ENCODE measurements around the gene TIMP3. TPM values are rescaled to one million over a fixed set of nuclear protein-coding genes. Genes with fewer than 3 reads are reported as not detected.

TIMP3 gene
- polyA plus RNA-seq, 1 donor (not counting 4 experiments of a cell fraction or from before 2014, with no cell fraction given), result 34.3 TPM

- H4K20me1 ChIP-seq (ENCODE audit: control insufficient read depth, extremely low read depth, insufficient read depth, low read length), result no peaks in the 10 kb centered on the region
- no peaks in the 10 kb centered on the region for H3K9me1 ChIP-seq (ENCODE audit: control insufficient read depth, extremely low read depth, insufficient read depth, low read length)
- peaks cover 0 to 13% of the 10 kb centered on the region in 2 experiments for H3K36me3 ChIP-seq (ENCODE audit: control insufficient read depth in 2 of 2, extremely low read depth in 1 of 2, insufficient read depth in 2 of 2, low read length in 2 of 2)
- FAIRE-seq (no peak), DNase-seq (ENCODE audit: low read depth, low spot score) (no peak)
- no peak for TF ChIP-seq EZH2 (IDR thresholded peaks at IDR 0.05; ENCODE audit: low read length)
- TF ChIP-seq, protein P1, sequence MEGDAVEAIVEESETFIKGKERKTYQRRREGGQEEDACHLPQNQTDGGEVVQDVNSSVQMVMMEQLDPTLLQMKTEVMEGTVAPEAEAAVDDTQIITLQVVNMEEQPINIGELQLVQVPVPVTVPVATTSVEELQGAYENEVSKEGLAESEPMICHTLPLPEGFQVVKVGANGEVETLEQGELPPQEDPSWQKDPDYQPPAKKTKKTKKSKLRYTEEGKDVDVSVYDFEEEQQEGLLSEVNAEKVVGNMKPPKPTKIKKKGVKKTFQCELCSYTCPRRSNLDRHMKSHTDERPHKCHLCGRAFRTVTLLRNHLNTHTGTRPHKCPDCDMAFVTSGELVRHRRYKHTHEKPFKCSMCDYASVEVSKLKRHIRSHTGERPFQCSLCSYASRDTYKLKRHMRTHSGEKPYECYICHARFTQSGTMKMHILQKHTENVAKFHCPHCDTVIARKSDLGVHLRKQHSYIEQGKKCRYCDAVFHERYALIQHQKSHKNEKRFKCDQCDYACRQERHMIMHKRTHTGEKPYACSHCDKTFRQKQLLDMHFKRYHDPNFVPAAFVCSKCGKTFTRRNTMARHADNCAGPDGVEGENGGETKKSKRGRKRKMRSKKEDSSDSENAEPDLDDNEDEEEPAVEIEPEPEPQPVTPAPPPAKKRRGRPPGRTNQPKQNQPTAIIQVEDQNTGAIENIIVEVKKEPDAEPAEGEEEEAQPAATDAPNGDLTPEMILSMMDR (optimal IDR thresholded peaks at IDR 0.05 in 1 of 3, IDR thresholded peaks at IDR 0.05 in 1 of 3, conservative IDR thresholded peaks at IDR 0.05 in 1 of 3; ENCODE audit: extremely low read depth in 1 of 3, insufficient read depth in 2 of 3, low read length in 3 of 3), result no peak
- H3K4me2 ChIP-seq (ENCODE audit: control insufficient read depth, extremely low read depth, insufficient read depth, low read depth, low read length), result no peak overlapping the region
- no peak overlapping the region for H3K4me3 ChIP-seq (ENCODE audit: control insufficient read depth in 2 of 3, extremely low read depth in 1 of 3, insufficient read depth in 2 of 3, low read depth in 1 of 3, low read length in 3 of 3)
- dilution Hi-C loops (cut with MboI; ENCODE audit: extremely low pct_ligation_motif_present, low sequenced_read_pairs), result no loop called here
- H3K9ac ChIP-seq (ENCODE audit: control insufficient read depth, extremely low read depth, insufficient read depth, low read length), result no peak overlapping the region
- H3K79me2 ChIP-seq (ENCODE audit: control insufficient read depth, insufficient read depth, low read length), result no peaks in the 10 kb centered on the region
- no peaks in the 10 kb centered on the region for H3K9me3 ChIP-seq (ENCODE audit: control insufficient read depth, low read depth, low read length)
- H3K27ac ChIP-seq (ENCODE audit: control insufficient read depth, insufficient read depth, low read length), result no peak overlapping the region
- H2AFZ ChIP-seq (ENCODE audit: control insufficient read depth, low read length), result no peak overlapping the region
- H3K27me3 ChIP-seq (ENCODE audit: control insufficient read depth, extremely low read depth, insufficient read depth, low read length), result no peaks in the 10 kb centered on the region
- peaks cover 7% of the 10 kb centered on the region for H3K4me1 ChIP-seq (ENCODE audit: control insufficient read depth, extremely low read depth, insufficient read depth, low read length)
These were observed 49.3 kb downstream of the TIMP3 start for GRCh38 chr22:32850591-32851517.

- no peaks in the 10 kb centered on the region for H3K79me2 ChIP-seq (ENCODE audit: control insufficient read depth, insufficient read depth, low read length)
- H3K4me1 ChIP-seq (ENCODE audit: control insufficient read depth, extremely low read depth, insufficient read depth, low read length), result no peaks in the 10 kb centered on the region
- no peak overlapping the region for H3K4me2 ChIP-seq (ENCODE audit: control insufficient read depth, extremely low read depth, insufficient read depth, low read depth, low read length)
- no peaks in the 10 kb centered on the region for H4K20me1 ChIP-seq (ENCODE audit: control insufficient read depth, extremely low read depth, insufficient read depth, low read length)
- DNase-seq (ENCODE audit: low read depth, low spot score) (no peak), FAIRE-seq (no peak)
- H3K36me3 ChIP-seq (ENCODE audit: control insufficient read depth in 2 of 2, extremely low read depth in 1 of 2, insufficient read depth in 2 of 2, low read length in 2 of 2), result peaks cover 0 to 13% of the 10 kb centered on the region in 2 experiments
- TF ChIP-seq, protein P1 (optimal IDR thresholded peaks at IDR 0.05 in 1 of 3, IDR thresholded peaks at IDR 0.05 in 1 of 3, conservative IDR thresholded peaks at IDR 0.05 in 1 of 3; ENCODE audit: extremely low read depth in 1 of 3, insufficient read depth in 2 of 3, low read length in 3 of 3), result no peak
- TF ChIP-seq EZH2 (IDR thresholded peaks at IDR 0.05; ENCODE audit: low read length), result no peak
- H3K9me3 ChIP-seq (ENCODE audit: control insufficient read depth, low read depth, low read length), result no peaks in the 10 kb centered on the region
- H3K4me3 ChIP-seq (ENCODE audit: control insufficient read depth in 2 of 3, extremely low read depth in 1 of 3, insufficient read depth in 2 of 3, low read depth in 1 of 3, low read length in 3 of 3), result no peak overlapping the region
- H3K9me1 ChIP-seq (ENCODE audit: control insufficient read depth, extremely low read depth, insufficient read depth, low read length), result no peaks in the 10 kb centered on the region
- no peak overlapping the region for H2AFZ ChIP-seq (ENCODE audit: control insufficient read depth, low read length)
- no peaks in the 10 kb centered on the region for H3K27me3 ChIP-seq (ENCODE audit: control insufficient read depth, extremely low read depth, insufficient read depth, low read length)
- dilution Hi-C loops (cut with MboI; ENCODE audit: extremely low pct_ligation_motif_present, low sequenced_read_pairs), result no loop called here
- H3K27ac ChIP-seq (ENCODE audit: control insufficient read depth, insufficient read depth, low read length), result no peak overlapping the region
- no peak overlapping the region for H3K9ac ChIP-seq (ENCODE audit: control insufficient read depth, extremely low read depth, insufficient read depth, low read length)
These were observed 51.1 kb downstream of the TIMP3 start for GRCh38 chr22:32852395-32853251.
